HG03135 (cell line): ENCODE data around the gene CCDC152.

Experiments
- ATAC-seq: cut with Tn5 transposase; IDR thresholded peaks from one replicate; pipeline ENCODE4 v1.9.1; 2021; ENCODE audit warnings: mild to moderate bottlenecking, moderate library complexity; ENCODE audit not compliant: unreplicated experiment

Gene CCDC152

DNA sequence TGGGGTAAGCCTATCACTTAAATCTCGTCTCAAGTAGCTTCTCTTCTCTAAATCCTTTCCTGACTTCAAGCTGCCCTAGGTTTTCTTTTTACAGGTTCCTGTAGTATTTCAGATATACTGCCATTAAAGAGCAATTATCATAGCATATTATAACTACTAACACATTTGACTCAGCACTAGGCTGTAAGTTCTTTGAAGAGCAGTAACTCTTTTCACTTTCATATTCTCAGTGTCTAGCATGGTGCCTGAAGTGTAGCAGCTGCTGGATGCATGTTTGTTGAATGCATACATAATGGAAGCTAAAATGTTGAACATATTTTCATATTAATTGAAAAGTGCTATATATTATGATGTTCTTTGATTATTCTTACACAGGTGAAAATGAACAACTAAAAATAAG lies 22.5 kb downstream of the CCDC152 start:
- ATAC-seq = peak; percentile 70

DNA sequence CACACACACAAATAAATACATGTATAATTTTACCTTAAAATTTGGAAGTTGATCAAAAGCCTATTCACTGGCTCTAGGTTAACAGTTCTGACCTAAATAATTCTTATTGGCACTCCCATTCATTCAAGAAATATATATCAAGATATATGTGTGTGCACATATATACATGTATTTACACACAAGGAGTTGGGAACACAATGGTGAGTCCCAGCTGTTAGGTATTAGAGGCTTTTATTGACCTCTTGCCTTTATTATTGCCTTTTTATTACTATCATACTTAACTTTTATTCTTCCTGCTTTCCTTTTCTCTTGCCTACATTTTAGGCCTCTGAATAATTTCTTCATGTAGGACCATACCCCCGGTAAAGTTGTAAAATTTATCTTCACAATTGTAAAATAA lies 25.0 kb downstream of the CCDC152 start:
- no peak for ATAC-seq

DNA sequence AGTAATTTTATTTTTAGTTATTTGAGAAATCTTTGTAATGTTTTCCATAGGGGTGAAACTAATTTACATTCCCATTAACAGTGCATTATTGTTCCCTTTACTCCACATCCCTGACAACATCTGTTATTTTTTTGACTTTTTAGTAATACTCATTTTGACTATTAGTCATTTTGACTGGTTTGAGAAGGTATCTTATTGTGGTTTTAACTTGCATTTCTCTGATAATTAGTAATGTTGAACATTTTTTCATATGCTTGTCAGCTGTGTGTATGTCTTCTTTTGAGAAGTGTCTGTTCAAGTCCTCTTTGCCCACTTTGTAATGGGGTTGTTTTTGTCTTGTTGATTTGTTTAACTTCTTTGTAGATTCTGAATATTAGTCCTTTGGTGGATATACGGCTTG lies 27.5 kb downstream of the CCDC152 start:
- ATAC-seq = no peak

DNA sequence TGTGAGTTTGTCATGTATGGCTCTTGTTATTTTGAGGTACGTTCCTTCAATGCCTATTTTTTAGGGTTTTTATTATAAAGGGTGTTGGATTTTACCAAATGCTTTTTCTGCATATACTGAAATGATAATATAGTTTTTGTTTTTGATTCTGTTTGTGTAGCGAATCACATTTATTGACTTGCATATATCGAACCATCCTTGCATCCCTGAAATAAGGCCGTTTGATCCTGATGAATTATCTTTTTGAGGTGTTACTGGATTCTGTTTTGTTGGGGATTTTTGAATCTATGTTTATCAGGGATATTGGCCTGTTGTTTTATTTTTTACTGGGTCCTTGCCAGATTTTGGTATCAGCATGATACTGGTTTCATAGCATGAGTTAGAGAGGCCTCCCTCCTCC lies 29.1 kb downstream of the CCDC152 start:
- no peak for ATAC-seq

DNA sequence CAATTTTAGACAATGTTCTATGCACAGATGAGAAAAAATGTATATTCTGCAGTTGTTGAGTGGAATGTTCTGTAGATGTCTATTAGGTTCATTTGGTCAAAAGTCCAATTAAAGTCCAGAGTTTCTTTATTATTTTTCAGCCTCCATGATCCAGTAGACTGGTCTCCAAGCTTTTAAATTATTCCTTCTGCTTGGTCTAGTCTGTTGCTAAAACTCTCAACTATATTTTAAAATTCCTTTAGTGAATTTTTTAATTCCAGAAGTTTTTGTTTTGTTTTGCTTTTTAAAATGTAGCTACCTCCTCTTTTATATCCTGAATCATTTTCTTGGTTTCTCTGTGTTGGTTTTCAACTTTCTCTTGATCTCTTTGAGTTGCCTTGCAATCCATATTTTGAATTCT lies 30.5 kb downstream of the CCDC152 start:
- no peak for ATAC-seq

DNA sequence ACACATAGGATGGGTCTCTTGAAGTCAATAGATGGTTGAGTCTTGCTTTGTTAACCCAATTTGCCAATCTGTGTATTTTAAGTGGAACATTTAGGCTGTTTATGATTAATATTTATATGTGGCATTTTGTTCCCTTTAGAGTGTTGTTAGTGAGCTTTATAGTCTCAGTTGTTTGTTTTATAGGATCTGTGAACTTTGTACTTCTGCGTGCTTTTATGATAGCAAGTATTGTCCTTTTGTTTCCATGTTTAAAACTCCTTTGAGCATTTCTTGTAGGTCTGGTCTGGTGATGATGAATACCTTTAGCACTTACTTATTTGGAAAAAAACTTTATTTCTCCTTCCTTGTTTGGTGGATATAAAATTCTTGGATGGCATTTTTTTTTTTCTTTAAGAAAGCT lies 31.2 kb downstream of the CCDC152 start:
- ATAC-seq = no peak

DNA sequence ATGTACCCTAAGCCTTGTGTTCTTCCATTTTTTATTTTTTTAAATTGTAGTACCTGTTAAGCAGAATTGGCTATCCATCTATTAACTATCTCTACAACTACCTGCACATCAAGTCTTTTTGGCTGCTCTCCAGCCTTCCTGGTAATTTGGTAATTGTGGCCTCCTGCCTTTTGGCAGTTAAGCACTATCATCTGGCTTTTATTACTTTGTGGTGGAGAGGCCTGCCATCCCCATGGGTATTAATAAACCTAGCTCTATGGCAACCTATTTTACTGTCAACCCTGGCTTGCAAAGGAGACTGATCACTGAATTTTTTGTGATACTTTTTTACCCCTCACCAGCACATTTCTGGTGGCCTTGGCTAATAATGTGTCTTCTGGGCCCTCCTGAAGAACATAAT lies 34.5 kb downstream of the CCDC152 start:
- no peak for ATAC-seq

DNA sequence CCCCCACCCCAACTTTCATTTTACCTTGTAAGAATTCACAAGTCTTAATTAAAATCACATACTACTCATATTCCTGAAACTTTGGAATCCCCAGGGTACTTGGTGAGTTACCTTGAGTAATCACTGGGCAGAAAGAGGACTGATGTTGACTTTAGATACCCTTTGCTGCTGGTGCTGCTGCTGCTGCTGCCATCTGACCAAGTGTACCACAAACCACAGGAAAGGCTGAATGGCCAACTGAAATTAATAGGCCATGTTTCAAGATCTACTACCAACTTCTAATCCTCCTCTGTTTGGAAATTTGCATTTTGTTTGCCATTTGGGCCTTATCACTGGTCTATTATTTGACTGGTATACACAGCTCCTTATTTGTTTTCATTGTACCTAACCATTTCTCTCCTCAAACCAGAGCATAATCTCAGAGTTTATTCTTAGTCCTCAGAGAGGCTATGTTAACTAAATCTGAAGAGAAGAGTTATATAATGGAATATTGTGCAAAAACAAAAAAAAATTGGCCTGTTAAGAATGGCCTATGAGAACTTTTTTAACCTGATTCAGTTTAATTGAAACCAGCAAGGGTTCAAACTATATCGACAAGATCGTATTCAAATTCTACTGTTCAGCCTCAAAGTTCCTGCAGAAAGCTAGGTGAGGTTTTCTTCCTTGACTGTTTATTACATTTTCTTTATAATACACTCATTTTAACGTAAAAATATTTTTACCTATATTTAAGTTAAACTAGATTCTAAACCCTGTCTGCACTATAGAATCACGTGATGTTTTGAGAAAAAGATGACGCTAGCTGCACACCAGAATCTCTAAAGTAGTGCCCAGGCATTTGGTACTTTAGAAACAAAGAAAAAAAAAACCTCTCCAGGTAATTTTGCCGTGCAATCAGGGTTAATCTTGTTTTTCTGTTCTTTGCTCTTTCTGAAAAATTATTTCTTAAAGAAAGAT lies 41.9 kb downstream of the CCDC152 start:
- no peak for ATAC-seq

DNA sequence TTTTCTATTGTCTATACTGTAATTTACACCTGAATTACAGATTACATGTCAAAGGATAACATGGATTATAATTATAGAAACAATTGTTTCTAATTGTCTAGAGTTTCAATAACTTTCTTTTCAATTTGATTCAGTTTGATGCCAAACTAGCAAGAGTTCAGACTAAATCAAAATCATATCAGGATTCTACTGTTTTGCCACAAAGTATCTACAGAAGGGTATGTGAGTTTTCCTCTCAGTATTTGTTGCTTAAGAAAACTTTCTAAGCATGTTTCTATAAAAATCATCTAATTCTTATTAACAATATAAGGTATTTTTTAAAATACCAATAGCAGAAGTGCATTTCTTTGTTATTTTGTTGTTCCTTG lies 42.6 kb downstream of the CCDC152 start:
- no peak for ATAC-seq

DNA sequence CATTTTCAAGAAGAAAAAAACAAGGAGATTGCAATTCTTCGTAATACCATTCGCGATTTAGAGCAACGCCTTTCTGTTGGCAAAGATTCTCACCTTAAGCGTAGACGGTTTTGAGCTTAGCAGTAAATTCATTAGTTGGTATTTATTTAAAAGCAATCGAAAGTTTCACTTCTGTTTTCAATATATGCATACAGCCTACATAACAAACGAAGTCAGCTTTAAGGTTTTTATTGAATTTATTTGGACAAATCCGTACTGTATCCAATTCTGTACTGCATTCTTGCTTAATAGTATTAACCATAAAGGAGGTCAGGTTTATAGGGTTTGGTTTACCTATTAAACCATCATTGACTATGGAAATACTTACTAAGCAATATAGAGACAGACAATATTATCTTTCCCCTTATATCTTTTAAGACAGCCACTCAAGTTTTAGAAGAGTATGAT lies 43.1 kb downstream of the CCDC152 start:
- no peak for ATAC-seq

DNA sequence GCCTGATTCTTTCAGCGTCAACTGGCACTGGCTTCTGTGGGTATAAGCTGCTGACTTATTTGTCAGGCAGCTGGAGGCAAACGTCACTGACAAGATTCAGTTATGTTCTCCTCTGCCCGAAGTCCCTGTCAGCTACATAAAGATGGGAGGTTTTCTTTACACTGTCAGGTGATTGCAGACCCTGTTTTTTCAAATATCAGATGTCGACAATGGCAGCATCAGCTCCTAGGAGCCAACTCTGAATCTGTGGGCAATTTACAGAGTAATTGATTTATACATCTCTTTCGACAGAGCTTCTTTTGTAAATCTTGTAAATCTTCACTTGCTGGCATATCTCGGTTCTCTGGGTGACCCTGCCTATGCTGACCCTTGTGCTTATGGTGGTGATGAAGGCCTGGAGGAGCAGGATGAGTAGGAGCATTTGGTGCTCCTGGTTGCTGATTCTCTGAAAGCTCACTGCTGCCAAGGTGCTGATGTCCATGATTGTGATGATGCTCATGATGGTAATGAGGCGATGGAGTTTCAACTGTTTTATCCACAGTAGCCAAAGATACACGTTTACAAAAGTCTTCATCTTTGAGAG lies 44.2 kb downstream of the CCDC152 start:
- ATAC-seq = no peak

DNA sequence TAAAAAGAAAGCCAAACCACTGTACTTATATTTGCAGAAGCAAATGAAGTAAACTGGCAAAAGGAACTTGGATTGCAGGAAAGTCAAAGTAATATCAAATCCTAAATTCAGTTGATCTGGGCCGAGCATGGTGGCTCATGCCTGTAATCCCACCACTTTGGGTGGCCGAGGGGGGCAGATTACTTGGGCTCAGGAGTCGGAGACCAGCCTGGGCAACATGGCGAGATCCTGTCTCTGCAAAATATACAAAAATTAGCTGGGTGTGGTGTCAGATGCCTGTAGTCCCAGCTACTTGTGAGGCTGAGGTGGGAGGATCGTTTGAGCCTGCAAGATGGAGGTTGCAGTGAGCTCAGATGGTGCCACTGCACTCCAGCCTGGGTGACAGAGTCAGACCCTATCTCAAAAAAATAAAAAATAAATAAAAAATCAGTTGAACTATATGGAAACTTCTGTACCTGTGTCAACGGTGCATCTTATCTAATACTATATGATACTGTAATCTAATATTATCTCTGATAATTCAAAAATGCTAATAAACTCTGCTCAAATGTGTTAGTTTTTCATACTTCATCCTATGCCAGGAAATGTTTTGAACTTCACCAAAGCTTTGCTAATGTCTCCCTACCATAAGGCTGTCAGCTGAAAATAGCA lies 45.0 kb downstream of the CCDC152 start:
- no peak for ATAC-seq

DNA sequence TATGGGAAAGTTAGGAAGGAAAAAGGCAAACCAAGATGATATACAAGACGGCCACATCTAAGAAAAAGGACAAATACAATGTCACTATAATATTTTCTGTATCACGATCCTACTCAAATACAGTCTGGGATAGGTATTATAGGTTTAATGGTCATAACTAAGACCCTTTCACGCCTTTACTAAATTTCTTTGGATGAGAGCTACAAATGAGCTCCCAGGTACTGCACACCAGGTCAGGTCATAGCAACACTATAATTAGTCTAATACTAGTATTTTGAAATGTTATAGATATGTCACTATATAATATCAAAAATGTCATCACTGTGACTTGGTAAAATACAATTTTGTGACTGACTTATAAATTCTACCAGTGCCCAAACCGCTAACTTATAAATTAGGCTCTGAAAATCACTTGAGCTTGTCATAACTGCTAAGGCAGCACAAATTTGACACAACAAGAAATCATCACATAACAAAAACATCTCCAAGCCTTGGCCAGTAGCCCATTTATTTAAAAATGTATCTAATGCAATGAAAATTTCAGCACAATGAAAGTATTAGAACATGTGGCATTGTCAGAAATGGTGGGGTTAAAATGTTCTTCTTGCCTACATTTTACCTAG lies 48.2 kb downstream of the CCDC152 start:
- ATAC-seq = no peak

DNA sequence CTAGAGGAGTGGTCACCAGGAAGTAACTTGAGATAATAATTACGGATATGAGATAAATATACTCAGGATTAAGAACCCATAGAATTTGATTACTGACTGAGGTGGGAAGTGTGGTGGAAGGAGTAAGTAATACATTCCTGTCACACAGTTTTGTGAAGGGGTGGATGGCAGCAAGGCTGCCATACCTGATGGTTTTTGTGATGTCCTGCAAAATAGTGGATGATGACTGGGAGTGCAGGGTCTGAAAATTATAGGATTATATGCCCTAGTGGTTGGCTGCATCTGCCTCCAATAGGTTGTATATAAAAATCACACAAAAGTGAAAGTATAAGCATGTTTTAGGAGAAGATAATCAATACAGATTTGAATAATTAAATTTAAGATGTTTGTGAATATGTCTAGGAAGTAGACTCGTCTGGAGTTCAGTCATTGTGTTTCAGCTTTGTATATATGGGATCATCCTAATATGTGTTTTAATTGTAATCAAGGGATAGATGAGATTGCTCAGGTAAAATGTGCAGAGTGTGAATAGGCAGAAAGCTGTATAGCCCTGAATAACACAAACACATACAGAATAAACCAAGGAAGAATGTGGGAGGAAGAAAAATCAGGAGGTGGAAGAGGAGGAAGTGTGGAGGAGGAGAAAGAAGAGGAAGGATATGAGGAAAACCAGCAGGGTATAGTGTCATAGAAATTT lies 49.5 kb downstream of the CCDC152 start:
- ATAC-seq = no peak

DNA sequence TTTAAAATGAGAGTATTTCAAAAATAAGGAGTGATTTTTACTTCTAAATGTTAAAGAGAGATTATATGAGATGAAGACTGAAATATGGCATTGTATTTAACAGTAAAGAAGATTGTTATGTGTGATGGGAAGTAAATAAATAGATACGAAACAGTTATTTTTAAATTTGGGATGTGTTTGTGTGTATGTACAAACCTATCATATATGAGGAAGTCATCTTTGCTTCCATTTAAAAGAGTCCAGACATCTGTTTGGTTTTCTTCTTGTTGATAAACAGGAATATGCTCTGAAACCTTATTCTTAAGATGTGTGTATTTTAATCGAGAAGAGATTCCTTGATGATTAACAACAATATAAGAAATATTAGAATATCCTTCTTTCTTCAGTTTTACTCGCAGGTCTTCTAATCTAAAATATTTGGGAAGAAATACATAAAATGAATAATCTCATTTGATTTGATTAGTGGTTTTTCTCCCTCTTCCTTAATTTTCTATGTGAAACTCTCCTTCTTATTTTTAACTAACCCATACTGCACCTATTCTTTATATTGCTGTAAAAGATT lies 50.2 kb downstream of the CCDC152 start:
- no peak for ATAC-seq

DNA sequence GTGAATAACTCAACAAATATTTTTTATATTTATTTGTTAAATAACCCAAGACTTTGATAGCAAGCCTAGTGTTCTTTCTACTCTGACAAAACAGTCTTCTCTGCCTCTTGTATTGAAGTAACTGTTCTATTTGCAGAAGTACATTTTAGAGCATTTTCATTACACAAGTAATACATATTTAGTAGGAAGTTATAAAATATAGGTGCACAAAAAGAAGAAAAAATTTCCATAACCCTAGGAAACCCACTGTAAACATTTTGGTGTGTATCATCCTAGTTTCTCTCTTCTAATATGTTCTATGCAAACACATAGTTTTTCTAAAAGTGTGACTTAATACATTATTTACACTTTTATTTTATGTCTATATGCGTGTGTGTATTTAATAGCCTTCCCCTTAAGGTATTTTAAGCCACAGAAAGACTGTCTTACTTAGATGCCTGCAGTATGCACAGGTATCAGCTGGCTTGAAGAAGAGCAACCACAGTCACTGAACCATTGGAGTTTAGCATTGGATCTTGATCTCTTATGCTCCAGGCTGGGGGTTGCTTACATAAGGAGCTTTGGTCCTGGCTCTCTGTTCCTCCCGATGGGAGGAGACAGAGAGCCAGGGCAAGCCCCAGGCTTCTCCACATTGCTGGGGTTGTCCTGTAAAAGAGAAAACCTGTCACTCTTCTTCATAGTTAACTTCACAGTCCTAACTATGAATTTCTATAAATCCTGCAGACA lies 51.3 kb downstream of the CCDC152 start:
- ATAC-seq = no peak

DNA sequence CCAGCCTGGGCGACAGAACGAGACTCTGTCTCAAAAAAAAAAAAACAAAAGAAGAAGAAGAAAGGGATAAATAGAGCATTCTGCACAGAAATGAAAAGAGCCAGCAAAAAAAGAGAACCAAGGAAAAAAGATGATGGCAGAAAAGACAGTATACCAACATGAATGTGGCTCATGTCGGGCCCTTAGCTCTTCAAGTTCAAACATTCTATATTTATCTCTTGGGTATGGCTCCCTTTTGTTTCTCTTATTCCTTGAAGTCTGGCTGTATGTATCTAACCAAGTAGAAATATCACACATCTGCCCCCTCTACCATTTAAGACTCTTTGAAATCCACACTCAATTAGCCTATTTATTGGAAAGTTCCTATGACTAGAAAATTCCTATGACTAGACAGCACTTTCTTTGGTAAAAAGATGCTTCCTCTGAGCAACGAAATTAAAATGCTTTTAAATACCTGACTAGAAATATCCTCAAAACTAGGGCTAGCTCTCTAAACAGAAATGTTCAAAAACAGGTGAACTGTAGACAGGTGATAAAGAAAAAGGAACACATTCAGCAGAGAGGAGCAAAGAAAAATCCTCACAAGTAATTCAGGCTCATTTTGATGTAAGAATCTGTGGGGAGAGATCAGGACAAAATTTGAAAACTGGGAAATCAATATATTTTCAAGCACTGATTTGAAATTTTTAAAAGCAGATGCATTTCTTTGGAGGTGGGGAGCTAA lies 52.4 kb downstream of the CCDC152 start:
- ATAC-seq = no peak

DNA sequence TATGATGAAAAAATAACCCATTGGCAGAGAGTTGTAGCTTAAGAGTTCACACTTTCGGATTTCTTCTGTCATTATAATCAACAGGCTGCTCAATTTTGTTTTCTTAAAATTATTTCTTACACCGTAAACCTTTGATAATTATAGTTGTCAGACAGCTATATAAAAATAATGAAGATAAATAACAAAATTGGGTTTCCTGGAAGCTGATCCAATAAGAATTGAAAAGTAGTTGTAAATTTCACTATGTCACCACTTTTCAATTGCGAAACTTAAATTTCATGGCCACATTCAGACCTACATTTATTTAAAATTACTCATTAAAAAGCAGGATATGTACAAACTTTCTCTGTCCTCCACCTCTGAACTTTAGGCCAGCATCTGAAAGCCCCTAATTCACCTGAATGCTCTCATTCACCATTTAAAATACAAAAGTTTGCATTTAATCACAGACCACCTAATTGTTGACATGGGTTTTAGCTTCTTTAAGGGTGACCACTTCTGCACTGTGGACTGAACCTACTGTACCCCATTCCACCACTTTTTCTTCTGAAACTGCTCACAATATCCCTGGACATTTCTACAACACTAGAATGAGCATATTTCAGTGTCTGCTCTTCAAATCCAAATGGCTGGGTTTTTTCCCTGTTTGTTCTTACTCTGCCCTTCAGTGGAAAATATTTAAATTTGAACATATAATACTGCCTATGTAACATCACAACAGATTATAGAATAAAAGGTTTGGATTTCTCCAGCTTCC lies 54.4 kb downstream of the CCDC152 start:
- ATAC-seq = no peak
